Measurements from ENCODE around the gene BPIFA2.

DNA sequence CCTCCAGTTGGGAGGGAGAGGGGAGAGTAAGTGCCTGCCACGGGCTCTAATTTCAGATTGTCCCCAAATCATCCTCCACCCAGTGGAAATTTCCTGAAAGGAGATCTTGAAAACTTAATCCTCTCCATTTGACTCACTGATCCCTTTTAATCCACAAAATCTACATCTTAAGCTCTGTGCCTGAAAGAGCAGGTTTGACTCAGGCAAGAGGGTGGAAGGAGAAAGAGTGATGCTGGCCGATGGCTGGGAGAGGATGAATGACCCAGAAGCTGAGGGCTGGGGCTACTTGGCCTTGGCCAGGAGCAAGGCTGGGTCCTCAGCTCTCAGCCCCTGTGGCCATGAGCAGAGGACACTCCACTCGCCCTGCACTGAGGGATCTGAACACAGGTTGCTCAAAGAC, 8.1 kb downstream of the BPIFA2 start:
- TF ChIP-seq, protein P1, sequence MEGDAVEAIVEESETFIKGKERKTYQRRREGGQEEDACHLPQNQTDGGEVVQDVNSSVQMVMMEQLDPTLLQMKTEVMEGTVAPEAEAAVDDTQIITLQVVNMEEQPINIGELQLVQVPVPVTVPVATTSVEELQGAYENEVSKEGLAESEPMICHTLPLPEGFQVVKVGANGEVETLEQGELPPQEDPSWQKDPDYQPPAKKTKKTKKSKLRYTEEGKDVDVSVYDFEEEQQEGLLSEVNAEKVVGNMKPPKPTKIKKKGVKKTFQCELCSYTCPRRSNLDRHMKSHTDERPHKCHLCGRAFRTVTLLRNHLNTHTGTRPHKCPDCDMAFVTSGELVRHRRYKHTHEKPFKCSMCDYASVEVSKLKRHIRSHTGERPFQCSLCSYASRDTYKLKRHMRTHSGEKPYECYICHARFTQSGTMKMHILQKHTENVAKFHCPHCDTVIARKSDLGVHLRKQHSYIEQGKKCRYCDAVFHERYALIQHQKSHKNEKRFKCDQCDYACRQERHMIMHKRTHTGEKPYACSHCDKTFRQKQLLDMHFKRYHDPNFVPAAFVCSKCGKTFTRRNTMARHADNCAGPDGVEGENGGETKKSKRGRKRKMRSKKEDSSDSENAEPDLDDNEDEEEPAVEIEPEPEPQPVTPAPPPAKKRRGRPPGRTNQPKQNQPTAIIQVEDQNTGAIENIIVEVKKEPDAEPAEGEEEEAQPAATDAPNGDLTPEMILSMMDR (IDR thresholded peaks at IDR 0.05), result no peak
- no peak for TF ChIP-seq POLR2A (IDR thresholded peaks at IDR 0.05)
